HepG2 (cell line): ENCODE results near the gene UTP25. TPM values are rescaled to one million over a fixed set of nuclear protein-coding genes. Genes with fewer than 3 reads are reported as not detected.

Experiments used
- DMAP1 ChIP-seq: IDR thresholded peaks from 2 replicates; pipeline ENCODE4 v1.6.1; 2016
- ELF1 ChIP-seq: sonication (generic); formaldehyde crosslinking; IDR thresholded peaks from 2 replicates; pipeline ENCODE4 v1.4.0; 2020; ENCODE audit warnings: missing genetic modification reagents
- FUBP1 ChIP-seq: sonication (generic); formaldehyde crosslinking; IDR thresholded peaks from 2 replicates; pipeline ENCODE4 v1.5.1; 2020; ENCODE audit warnings: missing genetic modification reagents, mild to moderate bottlenecking, borderline replicate concordance
- GABPB1 ChIP-seq: IDR thresholded peaks from 2 replicates; pipeline ENCODE4 v1.6.1; 2016; ENCODE audit warnings: mild to moderate bottlenecking, missing genetic modification reagents, moderate library complexity, missing compliant biosample characterization
- HMG20A ChIP-seq: IDR thresholded peaks from 2 replicates; pipeline ENCODE4 v1.6.1; 2016; ENCODE audit warnings: borderline replicate concordance
- JUND ChIP-seq: sonication (generic); formaldehyde crosslinking; IDR thresholded peaks from 2 replicates; pipeline ENCODE4 v1.8.0; 2022; ENCODE audit warnings: mild to moderate bottlenecking, missing genetic modification reagents
- KMT2A ChIP-seq: sonication (generic); formaldehyde crosslinking; IDR thresholded peaks from 2 replicates; pipeline ENCODE4 v1.4.0; 2020; ENCODE audit warnings: missing genetic modification reagents
- MTA3 ChIP-seq: sonication (generic); formaldehyde crosslinking; IDR thresholded peaks from 2 replicates; pipeline ENCODE4 v1.4.0; 2020; ENCODE audit warnings: missing genetic modification reagents
- NFYC ChIP-seq: IDR thresholded peaks from 2 replicates; pipeline ENCODE4 v1.6.1; 2016; ENCODE audit warnings: missing genetic modification reagents, missing compliant biosample characterization
- SP2 ChIP-seq: sonication (generic); formaldehyde crosslinking; IDR thresholded peaks from 2 replicates; pipeline ENCODE4 v1.5.1; 2020; ENCODE audit warnings: mild to moderate bottlenecking, missing genetic modification reagents
- SP4 ChIP-seq: sonication (generic); formaldehyde crosslinking; IDR thresholded peaks from 2 replicates; pipeline ENCODE4 v1.8.1; 2023; ENCODE audit warnings: mild to moderate bottlenecking, missing genetic modification reagents
- SRSF1 ChIP-seq: fragments of 200-400 bp; formaldehyde crosslinking; optimal IDR thresholded peaks from 2 replicates; pipeline ENCODE3; 2017; ENCODE audit warnings: mild to moderate bottlenecking, low read depth, low read length, moderate library complexity
- SRY ChIP-seq: sonication (generic); formaldehyde crosslinking; IDR thresholded peaks from 2 replicates; pipeline ENCODE4 v1.8.0; 2022; ENCODE audit warnings: mild to moderate bottlenecking, missing genetic modification reagents
- TFDP1 ChIP-seq: IDR thresholded peaks from 2 replicates; pipeline ENCODE4 v1.6.1; 2016; ENCODE audit warnings: missing compliant biosample characterization, missing genetic modification reagents, borderline replicate concordance
- THYN1 ChIP-seq: sonication (generic); formaldehyde crosslinking; IDR thresholded peaks from 2 replicates; pipeline ENCODE4 v1.8.1; 2023; ENCODE audit warnings: low read depth, mild to moderate bottlenecking, moderate library complexity, missing genetic modification reagents, borderline replicate concordance
- ZBTB21 ChIP-seq: sonication (generic); formaldehyde crosslinking; IDR thresholded peaks from 2 replicates; pipeline ENCODE4 v1.4.0; 2020; ENCODE audit warnings: missing genetic modification reagents
- ZBTB25 ChIP-seq: IDR thresholded peaks from 2 replicates; pipeline ENCODE4 v1.6.1; 2018; ENCODE audit warnings: missing genetic modification reagents
- ZBTB3 ChIP-seq: sonication (generic); formaldehyde crosslinking; IDR thresholded peaks from 2 replicates; pipeline ENCODE4 v1.4.0; 2020; ENCODE audit warnings: low read depth, mild to moderate bottlenecking, moderate library complexity, missing genetic modification reagents, borderline replicate concordance
- ZNF253 ChIP-seq: sonication (generic); formaldehyde crosslinking; IDR thresholded peaks from 2 replicates; pipeline ENCODE4 v1.8.0; 2022; ENCODE audit warnings: mild to moderate bottlenecking, missing genetic modification reagents, borderline replicate concordance
- ZNF414 ChIP-seq: sonication (generic); formaldehyde crosslinking; IDR thresholded peaks from 2 replicates; pipeline ENCODE4 v1.5.0; 2020; ENCODE audit warnings: missing genetic modification reagents
- ZNF44 ChIP-seq: sonication (generic); formaldehyde crosslinking; IDR thresholded peaks from 2 replicates; pipeline ENCODE4 v1.5.1; 2020; ENCODE audit warnings: mild to moderate bottlenecking, missing genetic modification reagents
- ZNF746 ChIP-seq: sonication (generic); formaldehyde crosslinking; IDR thresholded peaks from 2 replicates; pipeline ENCODE4 v1.8.0; 2022; ENCODE audit warnings: mild to moderate bottlenecking, missing genetic modification reagents
- ZNF781 ChIP-seq: sonication (generic); formaldehyde crosslinking; IDR thresholded peaks from 2 replicates; pipeline ENCODE4 v1.5.1; 2020; ENCODE audit warnings: borderline replicate concordance, mild to moderate bottlenecking, missing genetic modification reagents; ENCODE audit errors: not compliant biosample characterization
- polyA plus RNA-seq, 8 experiments: library from polyadenylated mRNA; depleted of rRNA in 3 of 8; stranded (reverse) in 7 of 8; unstranded in 1 of 8; fragments of >200 nt; fragmentation: Illumina TruSeq in 4 of 8; extraction: Trizol in 4 of 8; gene quantifications; 2 replicates each; pipeline versions ENCODE4 v1.2.1 to v1.2.3, GENCODE V29; 2011 to 2016; ENCODE audit warnings: low read depth in 4 of 8, missing spikeins in 1 of 8, mixed read lengths in 1 of 8; ENCODE audit not compliant: insufficient read depth in 1 of 8
- total RNA-seq, 5 experiments: library from RNA; depleted of rRNA; stranded (reverse); fragments of >200 nt; fragmentation: Illumina TruSeq; extraction: Trizol; gene quantifications; 2 replicates each; pipeline ENCODE4 v1.2.3, GENCODE V29; 2016; ENCODE audit warnings: low read depth in 1 of 5

The UTP25 gene
- total and polyA plus RNA-seq, 2 of the 13 experiments (the other 11 are each of a cell fraction or from before 2014, with no cell fraction given) = 4.8 to 5.7 TPM

GRCh38 chr1:209827384-209828262 lies at the start of gene UTP25 (continued):
- peak; percentile 78; the same call in 1 of the 2 replicates for TF ChIP-seq TFDP1 (CRISPR knock-in tag)
- no peak for TF ChIP-seq SRSF1
- TF ChIP-seq ZNF781 (CRISPR knock-in tag) = peak; percentile 44
- no peak for TF ChIP-seq ZNF44 (CRISPR knock-in tag)
- no peak for TF ChIP-seq NFYC (CRISPR knock-in tag)
- TF ChIP-seq ZNF746 = no peak
- TF ChIP-seq JUND (CRISPR knock-in tag) = no peak
- TF ChIP-seq SRY = no peak
- TF ChIP-seq ZBTB25 (CRISPR knock-in tag) = peak; percentile 70; the same call in 1 of the 2 replicates
- no peak for TF ChIP-seq FUBP1 (CRISPR knock-in tag)
- TF ChIP-seq ZNF253 = peak; percentile 66; the same call in 1 of the 2 replicates
- TF ChIP-seq THYN1 (CRISPR knock-in tag) = no peak
- TF ChIP-seq SP4 = no peak; the same call in 1 of the 2 replicates
- no peak for TF ChIP-seq SP2 (CRISPR knock-in tag)
- no peak for TF ChIP-seq HMG20A
- peak; percentile 70; the same call in 1 of the 2 replicates for TF ChIP-seq KMT2A (CRISPR knock-in tag)
- no peak for TF ChIP-seq ZBTB3 (CRISPR knock-in tag)
- TF ChIP-seq ELF1 (CRISPR knock-in tag) = peak; percentile 96
- no peak for TF ChIP-seq MTA3 (CRISPR knock-in tag)
- peak; percentile 96 for TF ChIP-seq GABPB1 (CRISPR knock-in tag)
- TF ChIP-seq ZNF414 = no peak
- no peak for TF ChIP-seq ZBTB21 (CRISPR knock-in tag)
- TF ChIP-seq DMAP1 (CRISPR knock-in tag) = peak; percentile 97
